Ishikawa (cell line): ENCODE results near the gene GPR27.
A peak's percentile ranks its signal among the peaks of the same experiment; 100 is the strongest.

ENCODE experiments used
- CEBPB ChIP-seq: IDR thresholded peaks from 2 replicates; pipeline ENCODE4 v1.6.1; 2012
- CREB1 ChIP-seq: IDR thresholded peaks from 2 replicates; pipeline ENCODE4 v1.6.1; 2012; ENCODE audit warnings: low read depth
- EP300 ChIP-seq: IDR thresholded peaks from 2 replicates; pipeline ENCODE4 v1.6.1; 2012; ENCODE audit warnings: borderline replicate concordance
- FOXM1 ChIP-seq: IDR thresholded peaks from 2 replicates; pipeline ENCODE4 v1.6.1; 2012; ENCODE audit warnings: low read depth, borderline replicate concordance
- MAX ChIP-seq: IDR thresholded peaks from 2 replicates; pipeline ENCODE4 v1.6.1; 2012
- NFIC ChIP-seq: IDR thresholded peaks from 2 replicates; pipeline ENCODE4 v1.6.1; 2012
- RAD21 ChIP-seq: IDR thresholded peaks from 2 replicates; pipeline ENCODE4 v1.6.1; 2012; ENCODE audit warnings: low read depth
- REST ChIP-seq: IDR thresholded peaks from 2 replicates; pipeline ENCODE4 v1.6.1; 2012; ENCODE audit warnings: low read depth, mild to moderate bottlenecking
- TAF1 ChIP-seq: IDR thresholded peaks from 2 replicates; pipeline ENCODE4 v1.6.1; 2012; ENCODE audit warnings: low read depth, mild to moderate bottlenecking
- TCF12 ChIP-seq: IDR thresholded peaks from 2 replicates; pipeline ENCODE4 v1.6.1; 2012; ENCODE audit warnings: low read depth
- TEAD4 ChIP-seq: IDR thresholded peaks from 2 replicates; pipeline ENCODE4 v1.6.1; 2012
- USF1 ChIP-seq: IDR thresholded peaks from 2 replicates; pipeline ENCODE4 v1.6.1; 2012

- peak; percentile 32; the same call in 1 of the 2 replicates for TF ChIP-seq REST
- TF ChIP-seq RAD21: no peak
- no peak for TF ChIP-seq EP300
- TF ChIP-seq FOXM1: no peak
- TF ChIP-seq MAX: no peak
- no peak for TF ChIP-seq USF1
- no peak for TF ChIP-seq TAF1
- TF ChIP-seq TCF12: no peak
- TF ChIP-seq CREB1: no peak
- no peak for TF ChIP-seq NFIC
- TF ChIP-seq CEBPB: no peak
- no peak for TF ChIP-seq TEAD4
Observed at GRCh38 chr3:71744738-71745137, 8.9 kb upstream of the GPR27 start.
